Measurements from ENCODE around the gene FGR.

The FGR gene

GRCh38 chr1:27650171-27650538, 15.2 kb upstream of the FGR start:
- TF ChIP-seq EZH2phosphoT487 (IDR thresholded peaks at IDR 0.05; ENCODE audit: borderline replicate concordance, low read length) (no peak), CTCF (IDR thresholded peaks at IDR 0.05; ENCODE audit: low read depth, low read length, poor library complexity, severe bottlenecking) (no peak)
- no peak overlapping the region for H3K27ac ChIP-seq (ENCODE audit: low read depth, low read length)
- H3F3A ChIP-seq (ENCODE audit: control insufficient read depth, insufficient read depth): peaks cover 7% of the 10 kb centered on the region
- H3K4me3 ChIP-seq (ENCODE audit: low read length): no peak overlapping the region
- no peak overlapping the region for H3K4me2 ChIP-seq (ENCODE audit: low read length)
- peaks cover 17% of the 10 kb centered on the region for H3K4me1 ChIP-seq (ENCODE audit: control insufficient read depth, low read length)
- H4K20me1 ChIP-seq (ENCODE audit: control insufficient read depth, insufficient read depth, low read depth, low read length): no peaks in the 10 kb centered on the region
- H3K9me3 ChIP-seq (ENCODE audit: control insufficient read depth, insufficient read depth, low read length): no peaks in the 10 kb centered on the region
- H3K9me2 ChIP-seq (replicated peaks; ENCODE audit: control insufficient read depth, low read length): no peaks in the 10 kb centered on the region
- no peaks in the 10 kb centered on the region for H3K79me2 ChIP-seq (ENCODE audit: control insufficient read depth, low read length)
- no peaks in the 10 kb centered on the region for H3K27me3 ChIP-seq (ENCODE audit: control insufficient read depth, low read length)
- no peaks in the 10 kb centered on the region for H3K36me3 ChIP-seq (ENCODE audit: control insufficient read depth, low read length)

- Histone ChIP-seq H4K20me1 (ENCODE audit: control insufficient read depth, insufficient read depth, low read depth, low read length) (no peaks in the 10 kb centered on the region), H3K9me2 (replicated peaks; ENCODE audit: control insufficient read depth, low read length) (no peaks in the 10 kb centered on the region)
Observed at GRCh38 chr1:27649306-27649635, 14.3 kb upstream of the FGR start.

GRCh38 chr1:27648602-27649305, 13.8 kb upstream of the FGR start:
- H3K27ac ChIP-seq (ENCODE audit: low read depth, low read length): no peak overlapping the region
- H3K4me1 ChIP-seq (ENCODE audit: control insufficient read depth, low read length): peaks cover 18% of the 10 kb centered on the region
- no peaks in the 10 kb centered on the region for H3K9me2 ChIP-seq (replicated peaks; ENCODE audit: control insufficient read depth, low read length)
- no peaks in the 10 kb centered on the region for H3K27me3 ChIP-seq (ENCODE audit: control insufficient read depth, low read length)
- H3K9me3 ChIP-seq (ENCODE audit: control insufficient read depth, insufficient read depth, low read length): no peaks in the 10 kb centered on the region
- H3K4me3 ChIP-seq (ENCODE audit: low read length): no peak overlapping the region
- H3K4me2 ChIP-seq (ENCODE audit: low read length): no peak overlapping the region
- no peaks in the 10 kb centered on the region for H4K20me1 ChIP-seq (ENCODE audit: control insufficient read depth, insufficient read depth, low read depth, low read length)
- TF ChIP-seq EZH2phosphoT487 (IDR thresholded peaks at IDR 0.05; ENCODE audit: borderline replicate concordance, low read length): no peak
- no peak for TF ChIP-seq CTCF (IDR thresholded peaks at IDR 0.05; ENCODE audit: low read depth, low read length, poor library complexity, severe bottlenecking)
- H3K79me2 ChIP-seq (ENCODE audit: control insufficient read depth, low read length): no peaks in the 10 kb centered on the region
- H3F3A ChIP-seq (ENCODE audit: control insufficient read depth, insufficient read depth): peaks cover 7% of the 10 kb centered on the region
- H3K36me3 ChIP-seq (ENCODE audit: control insufficient read depth, low read length): no peaks in the 10 kb centered on the region

More at GRCh38 chr1:27649306-27649635, 14.3 kb upstream of the FGR start:
- no peaks in the 10 kb centered on the region for H3K9me3 ChIP-seq (ENCODE audit: control insufficient read depth, insufficient read depth, low read length)
- H3K4me1 ChIP-seq (ENCODE audit: control insufficient read depth, low read length): peaks cover 15% of the 10 kb centered on the region
- no peaks in the 10 kb centered on the region for H3K27me3 ChIP-seq (ENCODE audit: control insufficient read depth, low read length)
- H3K27ac ChIP-seq (ENCODE audit: low read depth, low read length): no peak overlapping the region
- no peak overlapping the region for H3K4me3 ChIP-seq (ENCODE audit: low read length)
- no peaks in the 10 kb centered on the region for H3K36me3 ChIP-seq (ENCODE audit: control insufficient read depth, low read length)
- H3K4me2 ChIP-seq (ENCODE audit: low read length): no peak overlapping the region
- TF ChIP-seq EZH2phosphoT487 (IDR thresholded peaks at IDR 0.05; ENCODE audit: borderline replicate concordance, low read length) (no peak), CTCF (IDR thresholded peaks at IDR 0.05; ENCODE audit: low read depth, low read length, poor library complexity, severe bottlenecking) (no peak)
- H3F3A ChIP-seq (ENCODE audit: control insufficient read depth, insufficient read depth): peaks cover 7% of the 10 kb centered on the region
- no peaks in the 10 kb centered on the region for H3K79me2 ChIP-seq (ENCODE audit: control insufficient read depth, low read length)

Data from DOHH2 (cell line).